ENCODE data around the gene DPYD.

DPYD gene

DNA sequence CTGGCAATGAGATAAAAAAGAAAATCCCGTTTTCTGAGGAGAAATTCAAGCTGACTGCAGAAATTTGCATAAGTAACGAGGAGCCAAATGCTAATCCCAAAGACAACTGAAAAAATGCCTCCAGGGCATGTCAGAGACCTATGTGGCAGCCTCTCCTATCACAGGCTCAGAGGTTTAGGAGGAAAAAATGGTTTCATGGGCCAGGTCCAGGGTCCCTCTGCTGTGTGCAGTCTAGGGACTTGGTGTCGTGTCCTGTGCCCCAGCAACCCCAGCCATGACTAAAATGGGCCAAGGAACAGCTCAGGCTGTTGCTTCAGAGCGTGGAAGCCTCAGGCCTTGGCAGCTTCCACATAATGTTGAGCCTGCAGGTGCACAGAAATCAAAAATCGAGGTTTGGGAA lies 456.5 kb downstream of the DPYD start:
- H3K4me3 ChIP-seq (replicated peaks; ENCODE audit: low read depth, low read length) = no peak overlapping the region
- TF ChIP-seq CTCF (IDR thresholded peaks at IDR 0.05; ENCODE audit: low read depth, low read length, missing control alignments) = no peak
- no peak for DNase-seq (ENCODE audit: extremely low read depth, low read depth)

GRCh38 chr1:97461782-97462181 lies 459.1 kb downstream of the DPYD start:
- no peak for TF ChIP-seq CTCF (IDR thresholded peaks at IDR 0.05; ENCODE audit: low read depth, low read length, missing control alignments)
- DNase-seq (ENCODE audit: extremely low read depth, low read depth) = no peak
- H3K4me3 ChIP-seq (replicated peaks; ENCODE audit: low read depth, low read length) = no peak overlapping the region

GRCh38 chr1:97457446-97458089 lies 463.3 kb downstream of the DPYD start:
- DNase-seq (ENCODE audit: extremely low read depth, low read depth) = no peak
- no peak for TF ChIP-seq CTCF (IDR thresholded peaks at IDR 0.05; ENCODE audit: low read depth, low read length, missing control alignments)
- H3K4me3 ChIP-seq (replicated peaks; ENCODE audit: low read depth, low read length) = no peak overlapping the region

DNA sequence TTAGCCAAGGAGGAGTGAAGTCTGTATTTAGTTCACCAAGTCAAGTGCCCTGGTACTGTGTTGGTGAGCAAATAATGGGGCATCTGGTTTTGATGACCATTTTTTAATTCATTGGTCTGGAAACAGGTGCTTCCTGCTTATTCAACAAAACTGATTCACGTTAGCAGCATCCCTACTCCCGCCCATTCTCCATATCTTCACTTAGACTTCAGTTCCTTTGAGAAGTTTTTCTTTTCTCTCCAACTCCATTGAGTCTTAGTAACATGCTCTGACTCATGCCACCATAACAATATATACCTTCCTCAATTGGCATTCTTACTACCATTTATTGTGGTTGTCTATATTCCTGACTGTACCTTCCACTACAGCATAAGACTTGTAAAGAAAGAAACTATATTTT lies 468.9 kb downstream of the DPYD start:
- DNase-seq (ENCODE audit: extremely low read depth, low read depth) = no peak
- no peak for TF ChIP-seq CTCF (IDR thresholded peaks at IDR 0.05; ENCODE audit: low read depth, low read length, missing control alignments)
- H3K4me3 ChIP-seq (replicated peaks; ENCODE audit: low read depth, low read length) = no peak overlapping the region

DNA sequence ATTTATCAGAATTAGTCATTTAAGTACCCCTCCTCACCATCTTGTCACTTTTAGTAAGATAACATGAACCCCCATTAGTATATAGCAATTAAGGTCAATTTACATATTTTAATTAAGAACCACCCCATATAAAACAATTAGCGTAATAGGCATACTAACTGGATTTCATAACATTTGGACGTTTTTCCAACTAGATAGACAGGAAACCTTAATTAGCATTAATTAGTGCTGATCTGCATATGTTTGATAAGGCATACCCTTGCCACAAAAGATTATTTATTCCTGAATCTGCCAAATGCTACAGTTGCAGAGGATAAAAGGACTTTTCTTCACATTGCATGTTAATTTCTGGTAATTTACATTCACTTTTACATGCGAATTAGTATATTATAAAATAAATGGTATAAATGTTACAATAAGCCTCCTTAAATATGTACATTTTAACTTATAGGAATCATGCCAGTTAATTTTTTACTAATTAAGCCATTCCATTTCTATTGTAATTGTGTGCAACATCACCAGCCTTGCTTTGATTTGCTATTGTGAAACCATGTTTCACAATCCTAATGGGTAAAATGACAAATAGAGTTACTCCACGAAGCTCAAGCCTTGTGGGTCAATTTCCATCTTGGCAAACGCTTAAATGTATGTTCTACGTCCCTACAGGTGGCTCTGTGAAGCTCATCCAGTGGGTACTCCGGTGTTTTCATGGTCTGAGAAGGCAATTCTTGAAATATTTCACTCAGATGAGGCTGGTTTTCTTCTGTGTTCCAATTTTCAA lies 469.6 kb downstream of the DPYD start:
- H3K4me3 ChIP-seq (replicated peaks; ENCODE audit: low read depth, low read length) = no peak overlapping the region
- no peak for TF ChIP-seq CTCF (IDR thresholded peaks at IDR 0.05; ENCODE audit: low read depth, low read length, missing control alignments)
- no peak for DNase-seq (ENCODE audit: extremely low read depth, low read depth)

- H3K4me3 ChIP-seq (replicated peaks; ENCODE audit: low read depth, low read length) = no peak overlapping the region
- DNase-seq (ENCODE audit: extremely low read depth, low read depth) = no peak
- TF ChIP-seq CTCF (IDR thresholded peaks at IDR 0.05; ENCODE audit: low read depth, low read length, missing control alignments) = no peak
These were observed 478.9 kb downstream of the DPYD start for GRCh38 chr1:97441966-97442365.

All from HFF-Myc (cell line).